BLaER1 (cell line): ENCODE measurements around the gene CCDC93.

Experiments
- H3K27ac ChIP-seq: shearing (Covaris generic); formaldehyde crosslinking; 2 replicates; pipeline ENCODE4 v1.8.1; 2022
- H3K27me3 ChIP-seq: shearing (Covaris generic); formaldehyde crosslinking; 2 replicates; pipeline ENCODE4 v1.8.1; 2022
- H3K36me3 ChIP-seq: shearing (Covaris generic); formaldehyde crosslinking; 2 replicates; pipeline ENCODE4 v1.8.1; 2022
- H3K4me1 ChIP-seq: shearing (Covaris generic); formaldehyde crosslinking; 2 replicates; pipeline ENCODE4 v1.8.1; 2022
- H3K4me2 ChIP-seq: shearing (Covaris generic); formaldehyde crosslinking; 2 replicates; pipeline ENCODE4 v1.8.1; 2022
- H3K4me3 ChIP-seq: shearing (Covaris generic); formaldehyde crosslinking; 2 replicates; pipeline ENCODE4 v1.8.1; 2022
- H3K9ac ChIP-seq: shearing (Covaris generic); formaldehyde crosslinking; 2 replicates; pipeline ENCODE4 v1.8.1; 2022
- H3K9me3 ChIP-seq: shearing (Covaris generic); formaldehyde crosslinking; 2 replicates; pipeline ENCODE4 v1.8.1; 2022
- H4K20me1 ChIP-seq: shearing (Covaris generic); formaldehyde crosslinking; 2 replicates; pipeline ENCODE4 v1.8.1; 2022
- Cebpa-rat ChIP-seq: shearing (Covaris generic); IDR thresholded peaks from 2 replicates; pipeline ENCODE4 v1.8.1; 2022

Gene CCDC93

DNA sequence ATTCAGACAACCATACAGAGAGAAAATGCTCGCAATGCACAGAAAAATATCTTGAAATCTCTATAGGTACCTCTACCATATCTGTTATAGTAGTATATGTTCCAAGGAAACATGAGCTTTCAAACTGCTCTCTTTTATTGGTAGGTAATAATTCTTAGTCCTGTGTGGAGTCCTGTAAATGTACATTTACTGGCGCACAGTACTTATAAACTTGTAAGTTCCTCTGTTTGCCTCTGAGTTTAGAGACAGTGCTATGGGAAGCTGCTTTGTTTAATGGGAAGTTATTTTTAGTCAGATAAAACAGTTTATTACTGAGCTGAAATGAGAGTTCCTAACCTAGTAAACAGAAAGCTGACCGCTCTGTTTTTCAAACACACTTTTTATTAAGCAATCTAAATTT is 52.7 kb downstream of the CCDC93 start:
- H3K4me2 ChIP-seq: no peak overlapping the region
- H3K27me3 ChIP-seq: no peaks in the 10 kb centered on the region
- no peaks in the 10 kb centered on the region for H3K4me1 ChIP-seq
- H4K20me1 ChIP-seq: no peaks in the 10 kb centered on the region
- no peak overlapping the region for H3K4me3 ChIP-seq
- no peak overlapping the region for H3K27ac ChIP-seq
- TF ChIP-seq Cebpa-rat: no peak
- H3K36me3 ChIP-seq: peaks cover 91% of the 10 kb centered on the region
- no peak overlapping the region for H3K9ac ChIP-seq
- no peaks in the 10 kb centered on the region for H3K9me3 ChIP-seq

DNA sequence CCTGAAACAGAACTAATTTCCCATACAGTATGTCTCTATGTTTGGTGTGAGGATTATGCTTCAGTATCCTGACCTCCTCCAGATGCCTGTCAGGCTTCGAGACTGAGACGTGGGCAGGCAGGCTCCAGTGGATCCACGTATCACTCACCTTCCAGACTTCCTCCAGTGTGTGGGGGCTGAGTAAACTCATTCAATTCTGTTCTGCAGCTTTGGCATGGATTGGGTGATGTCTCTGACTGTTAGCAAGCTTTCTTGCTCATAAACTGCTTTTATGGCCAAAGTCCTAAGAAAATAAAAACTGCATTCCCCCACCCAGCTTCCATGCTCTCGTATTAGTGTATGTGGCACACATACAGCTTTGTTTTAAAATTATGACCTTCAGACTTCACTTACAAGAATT is 53.6 kb downstream of the CCDC93 start:
- Histone ChIP-seq H4K20me1 (no peaks in the 10 kb centered on the region), H3K27ac (no peak overlapping the region), H3K27me3 (no peaks in the 10 kb centered on the region), H3K4me1 (no peaks in the 10 kb centered on the region), H3K4me3 (no peak overlapping the region), H3K36me3 (peaks cover 95% of the 10 kb centered on the region), H3K9ac (no peak overlapping the region), H3K9me3 (no peaks in the 10 kb centered on the region), H3K4me2 (no peak overlapping the region)
- no peak for TF ChIP-seq Cebpa-rat

DNA sequence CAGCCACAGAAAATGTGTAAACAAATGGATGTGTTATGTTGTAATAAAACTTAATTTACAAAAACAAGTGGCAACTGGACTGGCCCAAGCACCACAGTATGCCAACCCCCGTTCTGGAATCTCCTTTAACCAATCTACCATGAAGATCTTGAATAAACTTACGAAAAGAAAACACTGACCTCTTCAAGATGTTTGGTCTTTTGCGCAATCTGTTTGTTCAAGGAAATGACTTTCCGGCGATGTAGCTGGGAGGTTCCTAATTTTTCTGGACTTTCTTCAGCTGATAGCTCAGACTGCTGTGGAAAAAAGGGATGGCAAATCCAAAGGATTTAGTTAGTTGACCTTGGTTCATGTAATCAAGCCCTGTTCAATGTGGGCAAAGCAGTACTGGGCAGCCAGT is 55.7 kb downstream of the CCDC93 start:
- H3K9ac ChIP-seq: no peak overlapping the region
- TF ChIP-seq Cebpa-rat: peak; percentile 32; the same call in 1 of the 2 replicates
- peaks cover 95% of the 10 kb centered on the region for H3K36me3 ChIP-seq
- no peak overlapping the region for H3K4me3 ChIP-seq
- no peaks in the 10 kb centered on the region for H3K9me3 ChIP-seq
- H3K27me3 ChIP-seq: no peaks in the 10 kb centered on the region
- H3K4me1 ChIP-seq: no peaks in the 10 kb centered on the region
- H4K20me1 ChIP-seq: no peaks in the 10 kb centered on the region
- no peak overlapping the region for H3K27ac ChIP-seq
- no peak overlapping the region for H3K4me2 ChIP-seq

DNA sequence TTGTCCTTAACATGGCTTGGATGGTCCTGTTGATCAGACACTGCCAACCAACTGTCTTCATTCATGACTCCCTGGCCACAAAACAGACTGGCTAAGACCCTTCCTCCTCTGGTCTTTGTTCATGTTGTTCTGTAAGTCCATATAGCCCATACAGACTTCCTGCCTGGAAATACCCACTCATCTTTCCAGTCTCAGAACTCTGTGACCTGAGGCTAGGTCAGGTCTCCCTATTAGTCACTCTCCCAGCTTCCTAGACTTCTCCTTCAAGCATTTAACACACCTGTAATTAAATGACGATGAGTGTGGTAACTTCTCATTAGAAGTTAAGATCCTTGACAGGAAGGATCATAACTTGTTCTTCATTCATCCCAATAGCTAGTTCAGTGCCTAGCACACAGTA is 56.3 kb downstream of the CCDC93 start:
- no peak overlapping the region for H3K4me3 ChIP-seq
- no peaks in the 10 kb centered on the region for H3K9me3 ChIP-seq
- H3K27ac ChIP-seq: no peak overlapping the region
- TF ChIP-seq Cebpa-rat: no peak
- H3K4me1 ChIP-seq: no peaks in the 10 kb centered on the region
- H4K20me1 ChIP-seq: no peaks in the 10 kb centered on the region
- no peaks in the 10 kb centered on the region for H3K27me3 ChIP-seq
- H3K9ac ChIP-seq: no peak overlapping the region
- peaks cover 94% of the 10 kb centered on the region for H3K36me3 ChIP-seq
- no peak overlapping the region for H3K4me2 ChIP-seq

DNA sequence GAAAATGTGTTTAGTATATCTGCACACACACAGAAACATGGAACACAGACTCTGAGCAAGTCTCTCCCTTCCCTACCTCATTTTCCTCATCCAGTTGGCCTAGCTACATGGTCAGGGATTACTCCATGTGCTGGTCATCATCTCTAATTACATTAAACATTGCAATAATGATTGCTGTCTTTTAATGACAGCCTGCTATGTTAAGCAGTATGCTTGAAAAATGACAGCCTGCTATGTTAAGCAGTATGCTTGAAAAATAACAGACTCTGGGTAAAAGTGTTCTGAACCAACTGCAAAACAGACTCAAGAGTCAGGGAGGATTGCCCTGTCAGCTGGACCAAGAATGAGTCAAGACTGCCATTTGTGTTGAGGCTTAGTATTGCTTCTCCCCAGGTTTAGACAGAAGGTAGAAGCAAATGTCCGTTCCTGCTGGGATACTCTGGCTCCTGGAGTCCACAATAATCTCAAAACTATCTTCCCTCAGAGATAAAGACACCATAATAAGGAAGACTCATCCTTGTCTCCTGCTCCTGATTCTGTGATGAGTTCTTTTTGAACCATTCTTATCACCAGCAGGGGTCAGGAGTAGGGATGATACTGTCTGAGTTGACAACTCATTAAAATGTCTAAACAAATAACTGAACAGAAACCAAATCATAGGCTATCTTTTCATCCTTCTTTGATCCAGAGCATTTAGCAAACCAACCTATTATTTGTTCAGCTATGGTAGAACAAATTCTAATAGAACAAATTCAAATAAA is 57.7 kb downstream of the CCDC93 start:
- Histone ChIP-seq H3K27ac (no peak overlapping the region), H3K4me2 (no peak overlapping the region), H3K9ac (no peak overlapping the region), H3K36me3 (peaks cover 98% of the 10 kb centered on the region), H3K4me3 (no peak overlapping the region), H3K27me3 (no peaks in the 10 kb centered on the region), H3K4me1 (no peaks in the 10 kb centered on the region), H4K20me1 (no peaks in the 10 kb centered on the region), H3K9me3 (no peaks in the 10 kb centered on the region)
- TF ChIP-seq Cebpa-rat: no peak

DNA sequence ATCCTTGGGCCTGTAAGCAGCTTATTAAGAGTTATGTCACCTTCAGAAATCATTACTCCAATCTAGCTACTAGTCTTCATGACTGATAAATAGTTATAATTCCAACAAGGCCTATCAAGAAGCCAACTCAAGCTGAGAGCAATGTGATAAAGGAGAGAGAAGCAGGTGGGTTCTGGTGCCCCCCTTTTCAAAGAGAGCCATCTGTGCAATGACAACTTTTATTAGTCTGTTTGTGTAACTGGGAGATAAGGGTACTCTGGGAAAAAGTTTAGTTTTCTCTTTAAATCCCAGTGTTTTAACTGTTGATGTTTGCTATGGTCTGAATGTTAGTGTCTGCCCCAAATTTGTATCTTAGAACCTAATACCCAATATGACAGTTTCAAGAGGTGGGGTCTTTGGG is 60.6 kb downstream of the CCDC93 start:
- H4K20me1 ChIP-seq: no peaks in the 10 kb centered on the region
- no peaks in the 10 kb centered on the region for H3K4me1 ChIP-seq
- no peak overlapping the region for H3K4me2 ChIP-seq
- H3K27me3 ChIP-seq: no peaks in the 10 kb centered on the region
- H3K36me3 ChIP-seq: peaks cover 99% of the 10 kb centered on the region
- no peak overlapping the region for H3K4me3 ChIP-seq
- H3K9me3 ChIP-seq: no peaks in the 10 kb centered on the region
- no peak for TF ChIP-seq Cebpa-rat
- no peak overlapping the region for H3K27ac ChIP-seq
- no peak overlapping the region for H3K9ac ChIP-seq

DNA sequence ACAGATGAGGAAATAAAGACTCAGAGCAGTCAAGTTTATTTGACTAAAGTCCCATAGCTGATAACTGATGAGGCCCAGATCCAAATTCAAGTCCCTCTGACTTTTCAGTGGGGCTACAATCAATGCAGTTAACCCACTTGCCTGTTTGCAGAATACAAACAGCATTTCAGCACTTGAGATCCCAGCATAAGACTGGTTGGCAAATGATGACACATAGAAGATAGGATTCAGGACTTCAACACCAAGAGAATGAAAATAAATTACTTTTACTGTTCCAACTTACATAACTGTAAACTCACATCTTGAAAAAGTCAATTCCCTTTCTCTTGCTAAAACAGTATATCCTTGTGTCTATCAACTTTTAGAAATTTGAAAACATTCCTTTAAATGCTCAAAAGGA is 61.2 kb downstream of the CCDC93 start:
- Histone ChIP-seq H3K9ac (no peak overlapping the region), H3K4me2 (no peak overlapping the region), H3K27me3 (no peaks in the 10 kb centered on the region), H3K4me1 (no peaks in the 10 kb centered on the region), H4K20me1 (no peaks in the 10 kb centered on the region), H3K9me3 (no peaks in the 10 kb centered on the region), H3K36me3 (peaks cover 99% of the 10 kb centered on the region), H3K4me3 (no peak overlapping the region), H3K27ac (no peak overlapping the region)
- TF ChIP-seq Cebpa-rat: no peak

DNA sequence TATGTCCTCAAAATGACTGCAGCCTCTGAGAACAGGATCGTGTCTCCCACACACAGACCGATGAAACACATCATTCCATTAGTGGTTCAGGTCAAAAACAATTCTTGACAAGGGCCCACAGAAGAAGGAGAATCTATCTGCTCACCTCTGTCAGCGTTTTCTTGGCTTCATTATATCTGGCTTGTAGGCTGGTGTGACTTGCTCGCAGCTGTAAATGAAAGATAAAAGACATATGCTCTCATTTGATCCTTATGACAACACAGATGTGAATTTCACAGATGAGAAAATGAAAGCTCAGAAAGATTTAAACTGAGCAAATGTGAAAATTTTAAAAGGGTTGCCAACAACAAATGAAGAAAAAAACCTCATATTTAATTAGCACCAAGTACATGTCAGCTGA is 61.6 kb downstream of the CCDC93 start:
- Histone ChIP-seq H3K4me2 (no peak overlapping the region), H4K20me1 (no peaks in the 10 kb centered on the region), H3K27me3 (no peaks in the 10 kb centered on the region), H3K4me1 (no peaks in the 10 kb centered on the region), H3K27ac (no peak overlapping the region), H3K9ac (no peak overlapping the region), H3K36me3 (peaks cover 99% of the 10 kb centered on the region), H3K4me3 (no peak overlapping the region), H3K9me3 (no peaks in the 10 kb centered on the region)
- TF ChIP-seq Cebpa-rat: no peak

DNA sequence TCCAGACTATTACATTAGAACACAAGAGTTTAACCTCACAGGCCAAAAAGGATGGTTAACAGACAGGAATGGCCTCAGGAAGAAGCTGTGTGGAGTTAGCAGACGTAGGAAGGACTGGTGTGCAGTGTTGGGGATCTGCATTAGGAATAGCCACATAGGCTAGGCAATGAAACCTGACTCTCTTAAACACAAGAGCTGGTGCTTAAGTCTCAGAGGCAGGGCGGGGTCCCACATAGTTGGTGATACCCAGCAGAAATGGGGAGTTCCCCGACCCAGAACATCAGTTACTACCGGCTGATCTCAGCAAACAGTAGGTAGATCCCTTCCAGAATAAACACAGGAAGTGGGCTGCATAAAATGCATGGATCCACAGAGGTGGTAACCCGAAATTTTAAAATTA is 64.1 kb downstream of the CCDC93 start:
- H3K27ac ChIP-seq: no peak overlapping the region
- TF ChIP-seq Cebpa-rat: no peak
- no peaks in the 10 kb centered on the region for H3K9me3 ChIP-seq
- no peaks in the 10 kb centered on the region for H3K4me1 ChIP-seq
- H3K9ac ChIP-seq: no peak overlapping the region
- H3K4me3 ChIP-seq: no peak overlapping the region
- H3K27me3 ChIP-seq: no peaks in the 10 kb centered on the region
- H3K4me2 ChIP-seq: no peak overlapping the region
- H4K20me1 ChIP-seq: no peaks in the 10 kb centered on the region
- H3K36me3 ChIP-seq: peaks cover 99% of the 10 kb centered on the region

DNA sequence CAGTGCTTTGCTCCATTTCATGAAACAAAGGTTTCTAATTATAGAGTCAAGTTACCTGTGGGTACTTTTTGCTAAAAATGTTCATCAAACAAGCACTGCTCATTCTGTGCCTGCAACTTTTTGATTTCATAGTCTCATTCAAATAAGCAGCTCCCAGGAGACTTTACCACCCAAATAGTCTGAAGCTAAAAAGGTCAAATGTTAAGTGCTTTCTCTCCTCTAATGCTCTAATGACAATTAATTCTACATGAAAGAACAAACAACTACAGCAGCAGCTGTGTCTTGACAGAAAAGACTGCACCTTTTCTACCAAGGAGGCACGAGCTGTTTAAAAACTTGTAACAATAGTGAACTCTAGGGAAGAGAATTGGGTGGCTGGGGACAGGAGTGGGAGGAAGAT is 65.3 kb downstream of the CCDC93 start:
- Histone ChIP-seq H3K4me1 (no peaks in the 10 kb centered on the region), H4K20me1 (no peaks in the 10 kb centered on the region), H3K27ac (no peak overlapping the region), H3K9me3 (no peaks in the 10 kb centered on the region), H3K36me3 (peaks cover 99% of the 10 kb centered on the region), H3K4me3 (no peak overlapping the region), H3K27me3 (no peaks in the 10 kb centered on the region), H3K9ac (no peak overlapping the region), H3K4me2 (no peak overlapping the region)
- no peak for TF ChIP-seq Cebpa-rat

DNA sequence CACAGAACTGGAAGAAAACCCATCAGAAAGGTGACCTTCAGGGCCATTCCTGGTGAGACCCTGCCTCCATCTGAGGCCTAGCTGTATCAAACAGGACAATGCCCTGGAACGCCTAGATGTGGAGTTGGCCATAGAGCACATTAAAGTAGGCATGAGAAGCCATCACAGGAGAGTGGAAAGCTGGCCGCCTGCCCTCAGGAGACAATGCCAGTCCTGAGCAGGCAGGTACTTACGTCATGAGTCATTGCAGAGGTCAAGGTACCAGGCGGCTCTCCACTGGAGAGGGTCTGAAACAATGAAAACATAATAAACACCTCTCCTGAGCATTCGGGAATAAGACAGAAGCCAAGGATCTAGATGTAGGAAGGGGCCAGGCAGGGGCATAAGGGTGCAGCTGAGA is 68.6 kb downstream of the CCDC93 start:
- H3K4me1 ChIP-seq: no peaks in the 10 kb centered on the region
- H3K4me2 ChIP-seq: no peak overlapping the region
- no peaks in the 10 kb centered on the region for H4K20me1 ChIP-seq
- no peaks in the 10 kb centered on the region for H3K27me3 ChIP-seq
- H3K4me3 ChIP-seq: no peak overlapping the region
- no peaks in the 10 kb centered on the region for H3K9me3 ChIP-seq
- no peak for TF ChIP-seq Cebpa-rat
- no peak overlapping the region for H3K27ac ChIP-seq
- H3K9ac ChIP-seq: no peak overlapping the region
- H3K36me3 ChIP-seq: peaks cover 100% of the 10 kb centered on the region
